GM19372 (cell line): ENCODE measurements around the gene CFAP54.
"Not testable (repeated sequence)": the region's sequence is repeated elsewhere in the genome, so short reads cannot be mapped to it uniquely, and the experiment has no call there.

ENCODE experiments used
- ATAC-seq: cut with Tn5 transposase; IDR thresholded peaks from one replicate; pipeline ENCODE4 v1.9.1; 2021; ENCODE audit warnings: mild to moderate bottlenecking, low read depth, moderate library complexity; ENCODE audit not compliant: unreplicated experiment

Gene CFAP54

GRCh38 chr12:96473394-96474093 lies 15.8 kb upstream of the CFAP54 start:
- no peak for ATAC-seq

- no peak for ATAC-seq
Observed at GRCh38 chr12:96474206-96474605, 15.2 kb upstream of the CFAP54 start.

- ATAC-seq: no peak
Observed at GRCh38 chr12:96478011-96478410, 11.4 kb upstream of the CFAP54 start.

GRCh38 chr12:96482086-96482485 lies 7.3 kb upstream of the CFAP54 start:
- no peak for ATAC-seq

- no peak for ATAC-seq
Observed at GRCh38 chr12:96483116-96483515, 6.3 kb upstream of the CFAP54 start.

- no peak for ATAC-seq
Observed at GRCh38 chr12:96486751-96487613, 2.4 kb upstream of the CFAP54 start.

- ATAC-seq: no peak
Observed at GRCh38 chr12:96487634-96488033, 1.7 kb upstream of the CFAP54 start.

GRCh38 chr12:96493106-96493505 lies 3.7 kb downstream of the CFAP54 start:
- ATAC-seq: no peak

GRCh38 chr12:96494154-96494553 lies 4.8 kb downstream of the CFAP54 start:
- ATAC-seq: not testable (repeated sequence)

GRCh38 chr12:96495155-96495554 lies 5.8 kb downstream of the CFAP54 start:
- ATAC-seq: no peak

- ATAC-seq: peak; percentile 74
Observed at GRCh38 chr12:96495841-96496545, 6.6 kb downstream of the CFAP54 start.

- no peak for ATAC-seq
Observed at GRCh38 chr12:96496944-96497343, 7.6 kb downstream of the CFAP54 start.

- no peak for ATAC-seq
Observed at GRCh38 chr12:96497855-96498254, 8.5 kb downstream of the CFAP54 start.

GRCh38 chr12:96500693-96501092 lies 11.3 kb downstream of the CFAP54 start:
- no peak for ATAC-seq

GRCh38 chr12:96501133-96501761 lies 11.9 kb downstream of the CFAP54 start:
- peak; percentile 67 for ATAC-seq

- ATAC-seq: no peak
Observed at GRCh38 chr12:96501908-96502307, 12.5 kb downstream of the CFAP54 start.

GRCh38 chr12:96502477-96502876 lies 13.1 kb downstream of the CFAP54 start:
- peak; percentile 51 for ATAC-seq

- ATAC-seq: no peak
Observed at GRCh38 chr12:96502949-96503532, 13.7 kb downstream of the CFAP54 start.

GRCh38 chr12:96503976-96504375 lies 14.6 kb downstream of the CFAP54 start:
- no peak for ATAC-seq

- ATAC-seq: no peak
Observed at GRCh38 chr12:96506776-96507175, 17.4 kb downstream of the CFAP54 start.
